Spleen (tissue), 11 donors: Measurements from ENCODE around the gene TEX48. TPM values are rescaled to one million over a fixed set of nuclear protein-coding genes. Genes with fewer than 3 reads are reported as not detected.

Experiments used
- DNase-seq: peaks from one replicate; pipeline ENCODE4 v3.0.0-alpha.2; 2020
- H3K27ac ChIP-seq, 8 donors: fragments of 200-600 bp; sonication (generic) in 7 of 8; 1 replicate in 4 of 8; 2 replicates in 4 of 8; pipeline versions ENCODE4 v1.5.0 to v1.8.0; 2016 to 2021; ENCODE audit warnings: inconsistent platforms in 4 of 8, mild to moderate bottlenecking in 4 of 8, moderate library complexity in 1 of 8
- H3K27me3 ChIP-seq, 7 donors: fragments of 200-600 bp; sonication (generic) in 6 of 7; replicated peaks in 1 of 7; 1 replicate in 4 of 7; 2 replicates in 3 of 7; pipeline versions ENCODE4 v1.5.0 to v1.8.0; 2016 to 2021; ENCODE audit warnings: inconsistent platforms in 3 of 7, mild to moderate bottlenecking in 1 of 7
- H3K36me3 ChIP-seq, 6 donors: fragments of 200-600 bp; sonication (generic) in 5 of 6; 1 replicate in 4 of 6; 2 replicates in 2 of 6; pipeline versions ENCODE4 v1.5.0 to v1.8.0; 2016 to 2021; ENCODE audit warnings: inconsistent platforms in 2 of 6
- H3K4me1 ChIP-seq, 6 donors: fragments of 200-600 bp; sonication (generic) in 5 of 6; 1 replicate in 3 of 6; 2 replicates in 3 of 6; pipeline versions ENCODE4 v1.5.0 to v1.8.0; 2016 to 2021; ENCODE audit warnings: inconsistent platforms in 3 of 6
- H3K4me3 ChIP-seq, 8 donors: fragments of 200-600 bp; sonication (generic) in 7 of 8; 1 replicate in 4 of 8; 2 replicates in 4 of 8; pipeline versions ENCODE4 v1.5.0 to v1.8.0; 2016 to 2021; ENCODE audit warnings: inconsistent platforms in 4 of 8, mild to moderate bottlenecking in 4 of 8, moderate library complexity in 2 of 8
- H3K9me3 ChIP-seq, 8 donors: fragments of 200-600 bp; sonication (generic) in 7 of 8; 1 replicate in 4 of 8; 2 replicates in 4 of 8; pipeline versions ENCODE4 v1.5.0 to v1.8.0; 2016 to 2021; ENCODE audit warnings: inconsistent platforms in 4 of 8
- POLR2A ChIP-seq, 3 donors: fragments of 450-650 bp; IDR thresholded peaks; one replicate each; pipeline ENCODE4 v1.5.1; 2017; ENCODE audit warnings: antibody characterized with exemption in 3 of 3, mild to moderate bottlenecking in 1 of 3
- POLR2AphosphoS5 ChIP-seq, 3 donors: sonication (generic); formaldehyde crosslinking; IDR thresholded peaks; one replicate each; pipeline ENCODE4 v1.5.1; 2017; ENCODE audit warnings: antibody characterized with exemption in 3 of 3
- WGBS, 5 donors: extraction: QIAGEN DNeasy Blood & Tissue Kit in 3 of 5; methylation state at CpG; one replicate each; pipeline versions ENCODE4 v1.1.5 to v1.1.7; 2013 to 2018; 5-methylcytosine and 5-hydroxymethylcytosine counted together
- intact Hi-C: fragments of 100-400 bp; cut with DNase I; formaldehyde crosslinking; loops from one replicate; pipeline ENCODE4 v1.15.0; 2023; ENCODE audit warnings: low total_unique reads
- polyA plus RNA-seq, 3 donors: library from polyadenylated mRNA; stranded (reverse); fragments of 200-250 nt; gene quantifications; one replicate each; pipeline ENCODE4 v1.2.1, GENCODE V29; 2013
- total RNA-seq, 7 donors: library from RNA; depleted of rRNA in 3 of 7; stranded (reverse); fragments of >200 nt in 3 of 7; fragmentation: NEBNext Ultra II Directional in 4 of 7; extraction: Animal tissue kit (Norgen Biotek cat#: 25700) in 4 of 7; gene quantifications; one replicate each; pipeline versions ENCODE4 v1.1.0 to v1.2.1, GENCODE V29; 2016 to 2021
- TF ChIP-seq, protein P1 (sequence below), 11 experiments: fragments of 200-600 bp in 7 of 11; fragments of 450-650 bp in 4 of 11; sonication (generic) in 4 of 11; IDR thresholded peaks in 8 of 11; conservative IDR thresholded peaks in 3 of 11; 1 replicate in 7 of 11; 2 replicates in 4 of 11; pipeline versions ENCODE4 v1.4.0 to v1.8.0; 2016 to 2021; ENCODE audit warnings: antibody characterized with exemption in 11 of 11, inconsistent platforms in 4 of 11, mild to moderate bottlenecking in 1 of 11
- donor health status: healthy with polysubstance abuse.
- donor health status: DM: no; HTN: no; CAD: no; lungs with moderate emphysema.
- donor health status: DM: no; HTN: no; CAD: no.
- donor health status: Bipolar disorder and iron deficiency.
- donor health status: healthy.
- donor health status: DM: no; HTN: no; CAD: no.
- donor health status: DM: yes; HTN: yes; CAD: no.

Gene TEX48
- total and polyA plus RNA-seq, 10 donors, result not detected

- no peak for DNase-seq
- 74 to 90% (median 75%) methylated on average over 8 of the region's 8 CpGs for WGBS, 5 donors
- H3K27ac ChIP-seq, result no peak overlapping the region
- no peaks in the 10 kb centered on the region for H3K9me3 ChIP-seq
- intact Hi-C loops, result loop anchor here (5.0 to 10.0 kb wide), 3 partner anchors 234 to 844 kb away; no protein-coding TSS in a partner anchor
- no peak for TF ChIP-seq POLR2A (IDR thresholded peaks at IDR 0.05)
- TF ChIP-seq, protein P1, sequence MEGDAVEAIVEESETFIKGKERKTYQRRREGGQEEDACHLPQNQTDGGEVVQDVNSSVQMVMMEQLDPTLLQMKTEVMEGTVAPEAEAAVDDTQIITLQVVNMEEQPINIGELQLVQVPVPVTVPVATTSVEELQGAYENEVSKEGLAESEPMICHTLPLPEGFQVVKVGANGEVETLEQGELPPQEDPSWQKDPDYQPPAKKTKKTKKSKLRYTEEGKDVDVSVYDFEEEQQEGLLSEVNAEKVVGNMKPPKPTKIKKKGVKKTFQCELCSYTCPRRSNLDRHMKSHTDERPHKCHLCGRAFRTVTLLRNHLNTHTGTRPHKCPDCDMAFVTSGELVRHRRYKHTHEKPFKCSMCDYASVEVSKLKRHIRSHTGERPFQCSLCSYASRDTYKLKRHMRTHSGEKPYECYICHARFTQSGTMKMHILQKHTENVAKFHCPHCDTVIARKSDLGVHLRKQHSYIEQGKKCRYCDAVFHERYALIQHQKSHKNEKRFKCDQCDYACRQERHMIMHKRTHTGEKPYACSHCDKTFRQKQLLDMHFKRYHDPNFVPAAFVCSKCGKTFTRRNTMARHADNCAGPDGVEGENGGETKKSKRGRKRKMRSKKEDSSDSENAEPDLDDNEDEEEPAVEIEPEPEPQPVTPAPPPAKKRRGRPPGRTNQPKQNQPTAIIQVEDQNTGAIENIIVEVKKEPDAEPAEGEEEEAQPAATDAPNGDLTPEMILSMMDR (IDR thresholded peaks at IDR 0.05 in 8 of 11, conservative IDR thresholded peaks at IDR 0.05 in 3 of 11), result no peak
- TF ChIP-seq POLR2AphosphoS5 (IDR thresholded peaks at IDR 0.05), result no peak
- H3K4me1 ChIP-seq, result peaks cover 0 to 8% (median 2%) of the 10 kb centered on the region in 6 donors
- no peak overlapping the region for H3K4me3 ChIP-seq
- H3K36me3 ChIP-seq, result no peaks in the 10 kb centered on the region
- H3K27me3 ChIP-seq, result peaks cover 0 to 22% (median 0%) of the 10 kb centered on the region in 7 donors
Measured at GRCh38 chr9:114680259-114681001, 1.6 kb downstream of the TEX48 start.

DNA sequence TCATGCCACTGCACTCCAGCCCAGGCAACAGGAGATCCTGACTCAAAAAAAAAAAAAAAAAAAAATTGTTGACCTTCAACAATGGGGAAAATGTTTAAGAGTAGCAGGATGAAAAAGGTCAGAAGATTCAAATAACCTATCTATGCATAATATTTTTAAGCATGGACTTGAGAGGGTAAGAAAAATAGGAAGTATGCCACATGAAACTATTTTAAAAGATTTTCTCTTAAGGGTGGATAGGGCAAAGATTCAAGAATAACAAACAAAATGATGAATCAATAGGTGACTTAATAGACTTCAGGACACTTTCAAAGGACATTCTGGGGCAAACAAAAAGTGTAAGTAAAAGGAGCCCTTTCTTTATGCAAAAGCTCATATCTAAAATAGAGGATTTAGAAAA, 3.2 kb downstream of the TEX48 start:
- Histone ChIP-seq H3K4me1 (peaks cover 0 to 8% (median 2%) of the 10 kb centered on the region in 6 donors), H3K36me3 (no peaks in the 10 kb centered on the region), H3K9me3 (no peaks in the 10 kb centered on the region), H3K4me3 (no peak overlapping the region), H3K27me3 (peaks cover 0 to 22% (median 0%) of the 10 kb centered on the region in 7 donors), H3K27ac (no peak overlapping the region)
- intact Hi-C loops, result no loop called here
- DNase-seq, result no peak
- TF ChIP-seq, protein P1 (IDR thresholded peaks at IDR 0.05 in 8 of 11, conservative IDR thresholded peaks at IDR 0.05 in 3 of 11), result no peak
- TF ChIP-seq POLR2A (IDR thresholded peaks at IDR 0.05) (no peak), POLR2AphosphoS5 (IDR thresholded peaks at IDR 0.05) (no peak)

GRCh38 chr9:114678130-114678529, 3.9 kb downstream of the TEX48 start:
- no peak for DNase-seq
- no peak overlapping the region for H3K4me3 ChIP-seq
- intact Hi-C loops, result no loop called here
- H3K27ac ChIP-seq, result no peak overlapping the region
- H3K27me3 ChIP-seq, result peaks cover 0 to 22% (median 0%) of the 10 kb centered on the region in 7 donors
- no peaks in the 10 kb centered on the region for H3K36me3 ChIP-seq
- peaks cover 0 to 8% (median 2%) of the 10 kb centered on the region in 6 donors for H3K4me1 ChIP-seq
- TF ChIP-seq POLR2AphosphoS5 (IDR thresholded peaks at IDR 0.05) (no peak), POLR2A (IDR thresholded peaks at IDR 0.05) (no peak)
- TF ChIP-seq, protein P1 (IDR thresholded peaks at IDR 0.05 in 8 of 11, conservative IDR thresholded peaks at IDR 0.05 in 3 of 11), result no peak
- 68 to 80% (median 74%) methylated on average over 3 of the region's 3 CpGs for WGBS, 5 donors
- no peaks in the 10 kb centered on the region for H3K9me3 ChIP-seq

DNA sequence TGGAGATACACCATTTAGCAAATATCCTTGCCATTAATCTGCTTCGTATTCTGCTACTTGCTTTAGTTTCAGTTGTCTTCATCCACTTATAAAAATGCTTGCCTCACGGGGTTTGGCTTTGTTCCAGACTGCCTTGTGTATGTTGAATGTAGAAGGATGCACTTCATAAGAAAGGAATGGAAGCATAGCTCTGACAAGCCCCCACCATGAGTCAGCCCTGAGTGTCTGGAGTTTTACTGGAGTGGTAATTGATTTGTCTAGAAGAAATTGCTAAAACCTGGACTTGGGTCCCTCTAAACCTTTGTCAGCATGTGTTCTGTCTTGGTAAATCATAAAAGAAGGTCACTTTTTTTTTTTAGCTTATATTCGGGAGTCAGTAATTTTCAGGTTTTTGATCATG, 4.6 kb downstream of the TEX48 start:
- no peak overlapping the region for H3K4me3 ChIP-seq
- peaks cover 0 to 22% (median 0%) of the 10 kb centered on the region in 7 donors for H3K27me3 ChIP-seq
- TF ChIP-seq POLR2A (IDR thresholded peaks at IDR 0.05) (no peak), POLR2AphosphoS5 (IDR thresholded peaks at IDR 0.05) (no peak)
- TF ChIP-seq, protein P1 (IDR thresholded peaks at IDR 0.05 in 8 of 11, conservative IDR thresholded peaks at IDR 0.05 in 3 of 11), result no peak
- no peaks in the 10 kb centered on the region for H3K36me3 ChIP-seq
- no peaks in the 10 kb centered on the region for H3K9me3 ChIP-seq
- peaks cover 0 to 8% (median 2%) of the 10 kb centered on the region in 6 donors for H3K4me1 ChIP-seq
- DNase-seq, result no peak
- 28 to 40% (median 33%) methylated on average over 3 of the region's 3 CpGs for WGBS, 5 donors
- no peak overlapping the region for H3K27ac ChIP-seq
- intact Hi-C loops, result no loop called here
